OCI-LY7 (cell line): ENCODE measurements around the gene TMPRSS2. TPM values are rescaled to one million over a fixed set of nuclear protein-coding genes. Genes with fewer than 3 reads are reported as not detected.

ENCODE experiments used
- BruUV-seq: library from RNA; stranded (reverse); fragments of 400-500 nt; replicated peaks from 2 replicates; lab custom pipeline; 2021; lab: Mats Ljungman, UMichigan
- CTCF ChIA-PET: fragments of 300-600 bp; sonication (Branson Sonifier 250); formaldehyde crosslinking; loops from one replicate; lab custom pipeline; 2022; ENCODE audit warnings: antibody characterized with exemption; ENCODE audit not compliant: unreplicated experiment; lab: Charles Lee
- POLR2A ChIA-PET: fragments of 300-600 bp; sonication (Branson Sonifier 250); formaldehyde crosslinking; loops from one replicate; lab custom pipeline; 2022; ENCODE audit warnings: antibody characterized with exemption; lab: Charles Lee
- DNase-seq: peaks from one replicate; pipeline ENCODE4 v3.0.0-alpha.2; 2015; ENCODE audit warnings: low spot score
- H2AFZ ChIP-seq: fragments of 200-600 bp; sonication (generic), shearing (Covaris generic); 2 replicates; pipeline ENCODE4 v1.6.1; 2014; ENCODE audit warnings: mild to moderate bottlenecking, antibody characterized with exemption, low read length, moderate library complexity
- H3K27ac ChIP-seq: fragments of 200-600 bp; sonication (generic); 2 replicates; pipeline ENCODE4 v1.5.1; 2014; ENCODE audit warnings: mixed run types, low read depth, mild to moderate bottlenecking, moderate library complexity, low read length, inconsistent platforms; ENCODE audit not compliant: poor library complexity, severe bottlenecking
- H3K36me3 ChIP-seq: fragments of 200-600 bp; sonication (generic); 2 replicates; pipeline ENCODE4 v1.6.1; 2014; ENCODE audit warnings: mild to moderate bottlenecking, antibody characterized with exemption, low read length, moderate library complexity, mixed read lengths; ENCODE audit not compliant: insufficient read depth
- H3K4me1 ChIP-seq: fragments of 200-600 bp; sonication (generic); 2 replicates; pipeline ENCODE4 v1.5.1; 2014; ENCODE audit warnings: mild to moderate bottlenecking, low read length; ENCODE audit not compliant: insufficient read depth, poor library complexity, severe bottlenecking
- H3K4me2 ChIP-seq: fragments of 200-600 bp; sonication (generic); 2 replicates; pipeline ENCODE4 v1.6.1; 2014; ENCODE audit warnings: mild to moderate bottlenecking, low read length
- H3K4me3 ChIP-seq: fragments of 200-600 bp; sonication (generic); 2 replicates; pipeline ENCODE4 v1.5.1; 2014; ENCODE audit warnings: mild to moderate bottlenecking, low read depth, low read length; ENCODE audit not compliant: poor library complexity, severe bottlenecking
- H3K79me2 ChIP-seq: fragments of 200-600 bp; sonication (generic); 2 replicates; pipeline ENCODE4 v1.6.1; 2016; ENCODE audit warnings: low read depth, mild to moderate bottlenecking, low read length, moderate library complexity, mixed read lengths; ENCODE audit not compliant: insufficient read depth
- H3K9me2 ChIP-seq: fragments of 200-600 bp; sonication (generic); 2 replicates; pipeline ENCODE4 v1.6.1; 2016; ENCODE audit warnings: mild to moderate bottlenecking, low read length, mixed read lengths; ENCODE audit not compliant: insufficient read depth
- H3K9me3 ChIP-seq: fragments of 200-600 bp; sonication (generic); 2 replicates; pipeline ENCODE4 v1.6.1; 2014; ENCODE audit warnings: mild to moderate bottlenecking, mixed run types, low read length, mixed read lengths
- H4K20me1 ChIP-seq: fragments of 200-600 bp; sonication (generic); 2 replicates; pipeline ENCODE4 v1.6.1; 2014; ENCODE audit warnings: mild to moderate bottlenecking, antibody characterized with exemption, low read length, moderate library complexity, mixed read lengths; ENCODE audit not compliant: insufficient read depth
- EZH2phosphoT487 ChIP-seq: fragments of 200-600 bp; sonication (generic); IDR thresholded peaks from 2 replicates; pipeline ENCODE4 v1.6.1; 2018; ENCODE audit warnings: low read depth, borderline replicate concordance, mild to moderate bottlenecking, mixed run types, antibody characterized with exemption, low read length, moderate library complexity, mixed read lengths
- intact Hi-C: fragments of 100-400 bp; cut with micrococcal nuclease; formaldehyde crosslinking; loops from one replicate; pipeline ENCODE4 v1.10.0; 2022; ENCODE audit not compliant: unreplicated experiment
- total RNA-seq, 2 experiments: library from RNA; depleted of rRNA in 1 of 2; stranded (reverse); fragments of >200 nt in 1 of 2; shearing (Covaris generic) in 1 of 2; gene quantifications; 2 replicates each; pipeline ENCODE4 v1.2.3, GENCODE V29; 2014 to 2022
- TF ChIP-seq, protein P1 (sequence below): fragments of 200-600 bp; sonication (generic); conservative IDR thresholded peaks from 2 replicates; pipeline ENCODE4 v1.5.1; 2014; ENCODE audit warnings: mild to moderate bottlenecking, antibody characterized with exemption, low read length, moderate library complexity, mixed read lengths

The TMPRSS2 gene
- total RNA-seq, 2 experiments from 2014 or later: 0.09 TPM; not detected in 1

- Histone ChIP-seq H2AFZ (no peak overlapping the region), H3K4me3 (no peak overlapping the region), H4K20me1 (no peaks in the 10 kb centered on the region), H3K79me2 (no peaks in the 10 kb centered on the region), H3K36me3 (no peaks in the 10 kb centered on the region), H3K9me2 (no peaks in the 10 kb centered on the region), H3K9me3 (no peaks in the 10 kb centered on the region), H3K4me2 (no peak overlapping the region), H3K27ac (no peak overlapping the region), H3K4me1 (peaks cover 6% of the 10 kb centered on the region)
- intact Hi-C loops: no loop called here
- POLR2A ChIA-PET: no interaction called here
- BruUV-seq: no TSS peak
- CTCF ChIA-PET: no interaction called here
- TF ChIP-seq, protein P1, sequence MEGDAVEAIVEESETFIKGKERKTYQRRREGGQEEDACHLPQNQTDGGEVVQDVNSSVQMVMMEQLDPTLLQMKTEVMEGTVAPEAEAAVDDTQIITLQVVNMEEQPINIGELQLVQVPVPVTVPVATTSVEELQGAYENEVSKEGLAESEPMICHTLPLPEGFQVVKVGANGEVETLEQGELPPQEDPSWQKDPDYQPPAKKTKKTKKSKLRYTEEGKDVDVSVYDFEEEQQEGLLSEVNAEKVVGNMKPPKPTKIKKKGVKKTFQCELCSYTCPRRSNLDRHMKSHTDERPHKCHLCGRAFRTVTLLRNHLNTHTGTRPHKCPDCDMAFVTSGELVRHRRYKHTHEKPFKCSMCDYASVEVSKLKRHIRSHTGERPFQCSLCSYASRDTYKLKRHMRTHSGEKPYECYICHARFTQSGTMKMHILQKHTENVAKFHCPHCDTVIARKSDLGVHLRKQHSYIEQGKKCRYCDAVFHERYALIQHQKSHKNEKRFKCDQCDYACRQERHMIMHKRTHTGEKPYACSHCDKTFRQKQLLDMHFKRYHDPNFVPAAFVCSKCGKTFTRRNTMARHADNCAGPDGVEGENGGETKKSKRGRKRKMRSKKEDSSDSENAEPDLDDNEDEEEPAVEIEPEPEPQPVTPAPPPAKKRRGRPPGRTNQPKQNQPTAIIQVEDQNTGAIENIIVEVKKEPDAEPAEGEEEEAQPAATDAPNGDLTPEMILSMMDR: no peak
- TF ChIP-seq EZH2phosphoT487: no peak
- no peak for DNase-seq
Observed at GRCh38 chr21:41487082-41487481, 20.9 kb downstream of the TMPRSS2 start.

- no peak for DNase-seq
- H3K4me1 ChIP-seq: peaks cover 6% of the 10 kb centered on the region
- no peak overlapping the region for H2AFZ ChIP-seq
- POLR2A ChIA-PET: no interaction called here
- H3K9me3 ChIP-seq: no peaks in the 10 kb centered on the region
- no peak overlapping the region for H3K4me3 ChIP-seq
- BruUV-seq: no TSS peak
- CTCF ChIA-PET: no interaction called here
- no peaks in the 10 kb centered on the region for H3K36me3 ChIP-seq
- TF ChIP-seq EZH2phosphoT487: no peak
- TF ChIP-seq, protein P1: no peak
- intact Hi-C loops: no loop called here
- H4K20me1 ChIP-seq: no peaks in the 10 kb centered on the region
- no peaks in the 10 kb centered on the region for H3K9me2 ChIP-seq
- no peak overlapping the region for H3K27ac ChIP-seq
- no peaks in the 10 kb centered on the region for H3K79me2 ChIP-seq
- H3K4me2 ChIP-seq: no peak overlapping the region
Observed at GRCh38 chr21:41483973-41484372, 24.0 kb downstream of the TMPRSS2 start.

DNA sequence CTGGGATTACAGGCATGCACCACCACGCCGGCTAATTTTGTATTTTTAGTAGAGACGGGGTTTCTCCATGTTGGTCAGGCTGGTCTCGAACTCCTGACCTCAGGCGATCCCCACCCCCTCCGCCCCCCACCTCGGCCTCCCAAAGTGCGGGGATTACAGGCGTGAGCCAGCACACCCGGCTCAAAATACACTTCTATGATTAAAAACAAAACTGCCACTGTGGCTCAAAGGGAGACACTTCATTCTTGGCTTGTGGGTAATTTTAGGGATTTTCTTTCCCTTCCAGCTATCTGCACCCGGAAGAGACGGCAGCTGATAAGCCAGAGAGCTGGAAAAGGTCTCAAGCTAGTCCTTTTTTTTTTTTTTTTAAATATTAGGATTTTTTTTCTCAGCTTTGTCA is 24.5 kb downstream of the TMPRSS2 start:
- no peak overlapping the region for H3K4me3 ChIP-seq
- ChIA-PET POLR2A (interaction anchor here (0.6 kb wide), 1 partner anchor 1891 kb away, joined by 3 read pairs; no protein-coding TSS in a partner anchor), CTCF (no interaction called here)
- no peaks in the 10 kb centered on the region for H3K36me3 ChIP-seq
- no peak for TF ChIP-seq EZH2phosphoT487
- TF ChIP-seq, protein P1: no peak
- BruUV-seq: no TSS peak
- intact Hi-C loops: no loop called here
- H4K20me1 ChIP-seq: no peaks in the 10 kb centered on the region
- no peak overlapping the region for H3K4me2 ChIP-seq
- no peak overlapping the region for H2AFZ ChIP-seq
- no peaks in the 10 kb centered on the region for H3K9me2 ChIP-seq
- H3K27ac ChIP-seq: no peak overlapping the region
- no peaks in the 10 kb centered on the region for H3K9me3 ChIP-seq
- H3K4me1 ChIP-seq: peaks cover 6% of the 10 kb centered on the region
- no peak for DNase-seq
- H3K79me2 ChIP-seq: no peaks in the 10 kb centered on the region
